Caco-2 (cell line): ENCODE measurements around the gene ADCY10. TPM values are rescaled to one million over a fixed set of nuclear protein-coding genes. Genes with fewer than 3 reads are reported as not detected.

Experiments
- BruUV-seq: library from RNA; stranded (reverse); fragments of 400-500 nt; replicated peaks from 2 replicates; lab custom pipeline; 2021; lab: Mats Ljungman, UMichigan
- CTCF ChIA-PET: fragments of 300-600 bp; sonication (Branson Sonifier 250); formaldehyde crosslinking; loops from one replicate; lab custom pipeline; 2022; ENCODE audit warnings: antibody characterized with exemption; lab: Charles Lee
- POLR2A ChIA-PET: fragments of 300-600 bp; sonication (Branson Sonifier 250); formaldehyde crosslinking; loops from one replicate; lab custom pipeline; 2022; ENCODE audit warnings: antibody characterized with exemption; lab: Charles Lee
- DNase-seq, 2 experiments: peaks; one replicate each; pipeline versions ENCODE4 v3.0.0 to v3.0.0-alpha.2; 2020 to 2022
- H3K27me3 ChIP-seq: replicated peaks from 2 replicates; pipeline ENCODE4 v1.6.0; 2011; ENCODE audit warnings: low read length; ENCODE audit not compliant: control insufficient read depth, insufficient read depth
- H3K36me3 ChIP-seq: 2 replicates; pipeline ENCODE4 v1.5.1; 2011; ENCODE audit warnings: low read length; ENCODE audit not compliant: control insufficient read depth, insufficient read depth
- H3K4me1 ChIP-seq: fragments of 250-450 bp; sonication (Bioruptor Pico); 2 replicates; pipeline ENCODE4 v1.5.1; 2020; ENCODE audit warnings: mild to moderate bottlenecking
- H3K4me3 ChIP-seq: 2 replicates; pipeline ENCODE4 v1.5.1; 2011; ENCODE audit warnings: low read depth, mild to moderate bottlenecking, control low read depth, low read length
- H3K9me3 ChIP-seq: fragments of 250-450 bp; sonication (Bioruptor Pico); 2 replicates; pipeline ENCODE4 v1.5.1; 2020; ENCODE audit warnings: mild to moderate bottlenecking, moderate library complexity
- H3K27ac Mint-ChIP-seq: one replicate; pipeline ENCODE4 v1.8.0; 2022; ENCODE audit warnings: mixed read lengths; ENCODE audit not compliant: unreplicated experiment
- H3K27me3 Mint-ChIP-seq: one replicate; pipeline ENCODE4 v1.8.0; 2022; ENCODE audit warnings: mixed read lengths; ENCODE audit not compliant: insufficient read depth, unreplicated experiment
- H3K36me3 Mint-ChIP-seq: one replicate; pipeline ENCODE4 v1.8.0; 2022; ENCODE audit warnings: mild to moderate bottlenecking, mixed read lengths; ENCODE audit not compliant: insufficient read depth, unreplicated experiment
- H3K4me1 Mint-ChIP-seq: one replicate; pipeline ENCODE4 v1.8.0; 2022; ENCODE audit warnings: low read depth, mixed read lengths; ENCODE audit not compliant: unreplicated experiment
- H3K4me3 Mint-ChIP-seq: one replicate; pipeline ENCODE4 v1.8.0; 2022; ENCODE audit warnings: mild to moderate bottlenecking, moderate library complexity, mixed read lengths; ENCODE audit not compliant: unreplicated experiment
- H3K9me3 Mint-ChIP-seq: one replicate; pipeline ENCODE4 v1.8.0; 2022; ENCODE audit warnings: mixed read lengths; ENCODE audit not compliant: unreplicated experiment
- CTCF ChIP-seq, 2 experiments: fragments of 200-600 bp in 1 of 2; IDR thresholded peaks; 1 replicate in 1 of 2; 2 replicates in 1 of 2; pipeline versions ENCODE4 v1.5.1 to v1.8.0; 2011 to 2022; ENCODE audit warnings: antibody characterized with exemption in 1 of 2, control low read depth in 1 of 2, inconsistent platforms in 1 of 2, low read depth in 1 of 2, low read length in 1 of 2, mild to moderate bottlenecking in 1 of 2, moderate library complexity in 1 of 2; ENCODE audit not compliant: insufficient read depth in 1 of 2, severe bottlenecking in 1 of 2, unreplicated experiment in 1 of 2
- intact Hi-C: fragments of 100-400 bp; cut with micrococcal nuclease; formaldehyde crosslinking; loops from one replicate; pipeline ENCODE4 v1.10.0; 2022; ENCODE audit not compliant: unreplicated experiment
- total RNA-seq: library from RNA; stranded (reverse); gene quantifications from 2 replicates; pipeline ENCODE4 v1.2.3, GENCODE V29; 2022

The ADCY10 gene
- total RNA-seq, 1 experiment from 2014 or later = 1.7 TPM

GRCh38 chr1:167856711-167857418 is 57.1 kb downstream of the ADCY10 start:
- BruUV-seq = no TSS peak
- Mint-ChIP-seq H3K27ac (no peak overlapping the region), H3K9me3 (peaks cover 8% of the 10 kb centered on the region), H3K27me3 (no peaks in the 10 kb centered on the region), H3K4me3 (no peak overlapping the region), H3K36me3 (no peaks in the 10 kb centered on the region), H3K4me1 (peaks cover 7% of the 10 kb centered on the region)
- ChIA-PET CTCF (no interaction called here), POLR2A (no interaction called here)
- intact Hi-C loops = no loop called here
- Histone ChIP-seq H3K9me3 (no peaks in the 10 kb centered on the region), H3K4me1 (peaks cover 8% of the 10 kb centered on the region), H3K36me3 (peaks cover 1% of the 10 kb centered on the region; the same call in 1 of the 2 replicates), H3K4me3 (no peak overlapping the region), H3K27me3 (no peaks in the 10 kb centered on the region)
- no peak for DNase-seq
- TF ChIP-seq CTCF (IDR thresholded peaks at IDR 0.05; ENCODE audit: insufficient read depth in 1 of 2, low read depth in 1 of 2, low read length in 1 of 2, severe bottlenecking in 1 of 2, unreplicated experiment in 1 of 2) = no peak

- peaks cover 10% of the 10 kb centered on the region for H3K9me3 Mint-ChIP-seq
- Histone ChIP-seq H3K9me3 (no peaks in the 10 kb centered on the region), H3K27me3 (no peaks in the 10 kb centered on the region), H3K4me3 (no peak overlapping the region), H3K36me3 (peaks cover 1% of the 10 kb centered on the region; the same call in 1 of the 2 replicates), H3K4me1 (peaks cover 8% of the 10 kb centered on the region)
- BruUV-seq = no TSS peak
- no peak for DNase-seq
- no peaks in the 10 kb centered on the region for H3K27me3 Mint-ChIP-seq
- no peak overlapping the region for H3K4me3 Mint-ChIP-seq
- peaks cover 16% of the 10 kb centered on the region for H3K4me1 Mint-ChIP-seq
- no peak for TF ChIP-seq CTCF (IDR thresholded peaks at IDR 0.05; ENCODE audit: insufficient read depth in 1 of 2, low read depth in 1 of 2, low read length in 1 of 2, severe bottlenecking in 1 of 2, unreplicated experiment in 1 of 2)
- CTCF ChIA-PET = no interaction called here
- no peaks in the 10 kb centered on the region for H3K36me3 Mint-ChIP-seq
- intact Hi-C loops = no loop called here
- POLR2A ChIA-PET = no interaction called here
- H3K27ac Mint-ChIP-seq = no peak overlapping the region
Measured at GRCh38 chr1:167854184-167854583, 59.8 kb downstream of the ADCY10 start.

GRCh38 chr1:167849666-167850065 is 64.3 kb downstream of the ADCY10 start:
- H3K4me3 ChIP-seq = no peak overlapping the region
- no peak for TF ChIP-seq CTCF (IDR thresholded peaks at IDR 0.05; ENCODE audit: insufficient read depth in 1 of 2, low read depth in 1 of 2, low read length in 1 of 2, severe bottlenecking in 1 of 2, unreplicated experiment in 1 of 2)
- Mint-ChIP-seq H3K4me3 (no peak overlapping the region), H3K27me3 (no peaks in the 10 kb centered on the region), H3K36me3 (no peaks in the 10 kb centered on the region), H3K27ac (no peak overlapping the region), H3K4me1 (peaks cover 16% of the 10 kb centered on the region), H3K9me3 (peaks cover 10% of the 10 kb centered on the region)
- H3K27me3 ChIP-seq = no peaks in the 10 kb centered on the region
- H3K36me3 ChIP-seq = no peaks in the 10 kb centered on the region
- POLR2A ChIA-PET = no interaction called here
- peaks cover 8% of the 10 kb centered on the region for H3K4me1 ChIP-seq
- intact Hi-C loops = no loop called here
- BruUV-seq = no TSS peak
- H3K9me3 ChIP-seq = no peaks in the 10 kb centered on the region
- CTCF ChIA-PET = no interaction called here
- DNase-seq = no peak
